NCI-H82 (cell line): ENCODE data around the gene NTRK2.
"Not testable (repeated sequence)": the region's sequence is repeated elsewhere in the genome, so short reads cannot be mapped to it uniquely, and the experiment has no call there.

Experiments used
- DNase-seq: peaks from one replicate; lab custom pipeline; 2025; lab: John Stamatoyannopoulos, UW

The NTRK2 gene

GRCh38 chr9:85067792-85068191, 398.3 kb downstream of the NTRK2 start:
- DNase-seq, result no peak

DNA sequence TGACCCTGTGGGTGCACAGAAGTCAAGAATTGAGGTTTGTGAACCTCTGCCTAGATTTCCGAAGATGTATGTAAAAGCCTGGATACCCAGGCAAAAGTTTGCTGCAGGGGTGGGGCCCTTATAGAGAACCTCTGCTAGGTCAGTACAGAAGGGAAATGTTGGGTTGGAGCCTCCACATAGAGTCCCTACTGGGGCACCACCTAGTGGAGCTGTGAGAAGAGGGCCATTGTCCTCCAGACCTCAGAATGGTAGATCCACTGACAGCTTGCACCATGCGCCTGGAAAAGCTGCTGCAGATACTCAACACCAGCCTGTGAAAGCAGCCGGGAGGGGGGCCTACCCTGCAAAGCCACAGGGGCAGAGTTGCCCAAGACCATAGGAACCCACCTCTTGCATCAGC, 399.9 kb downstream of the NTRK2 start:
- not testable (repeated sequence) for DNase-seq
